A673 (cell line): ENCODE results near the gene FBXL7.

Experiments used
- CTCF ChIP-seq: fragments of 300-800, 200-600 bp; sonication (generic); conservative IDR thresholded peaks from 2 replicates; pipeline ENCODE4 v1.5.1; 2017; ENCODE audit warnings: low read depth, mild to moderate bottlenecking, antibody characterized with exemption, low read length, moderate library complexity, mixed read lengths
- EZH2 ChIP-seq: fragments of 200-600 bp; sonication (generic); IDR thresholded peaks from 2 replicates; pipeline ENCODE4 v1.6.1; 2017; ENCODE audit warnings: borderline replicate concordance, low read depth, mild to moderate bottlenecking, mixed read lengths, antibody characterized with exemption, low read length; ENCODE audit not compliant: poor library complexity, severe bottlenecking

- TF ChIP-seq EZH2 (no peak), CTCF (no peak)
Observed at GRCh38 chr5:15687401-15687800, 187.4 kb downstream of the FBXL7 start.
